ENCODE data around the gene MEST.
"Not testable (repeated sequence)": the region's sequence is repeated elsewhere in the genome, so short reads cannot be mapped to it uniquely, and the experiment has no call there.

The MEST gene

GRCh38 chr7:130491841-130492522 is at the start of gene MEST:
TSS of gene MEST (plus strand) at chr7:130492085. CDS start at chr7:130492314, 229 bp downstream.
- no peak for DNase-seq (ENCODE audit: low read depth)

GRCh38 chr7:130442601-130443000 is 49.3 kb upstream of the MEST start:
- no peak for DNase-seq (ENCODE audit: low read depth)

- peak; percentile 22 for DNase-seq (ENCODE audit: low read depth)
Measured at GRCh38 chr7:130444234-130444633, 47.7 kb upstream of the MEST start.

- no peak for DNase-seq (ENCODE audit: low read depth)
Measured at GRCh38 chr7:130444751-130445407, 47.0 kb upstream of the MEST start.

- no peak for DNase-seq (ENCODE audit: low read depth)
Measured at GRCh38 chr7:130446259-130446658, 45.6 kb upstream of the MEST start.

- DNase-seq (ENCODE audit: low read depth), result not testable (repeated sequence)
Measured at GRCh38 chr7:130451344-130451743, 40.5 kb upstream of the MEST start.

- no peak for DNase-seq (ENCODE audit: low read depth)
Measured at GRCh38 chr7:130452951-130453350, 38.9 kb upstream of the MEST start.

GRCh38 chr7:130454959-130455358 is 36.9 kb upstream of the MEST start:
- DNase-seq (ENCODE audit: low read depth), result no peak

- DNase-seq (ENCODE audit: low read depth), result no peak
Measured at GRCh38 chr7:130458257-130458656, 33.6 kb upstream of the MEST start.

- no peak for DNase-seq (ENCODE audit: low read depth)
Measured at GRCh38 chr7:130461272-130461671, 30.6 kb upstream of the MEST start.

- DNase-seq (ENCODE audit: low read depth), result no peak
Measured at GRCh38 chr7:130463553-130464434, 28.1 kb upstream of the MEST start.

GRCh38 chr7:130468612-130469011 is 23.3 kb upstream of the MEST start:
- DNase-seq (ENCODE audit: low read depth), result no peak

GRCh38 chr7:130471974-130472373 is 19.9 kb upstream of the MEST start:
- no peak for DNase-seq (ENCODE audit: low read depth)

GRCh38 chr7:130473289-130473688 is 18.6 kb upstream of the MEST start:
- no peak for DNase-seq (ENCODE audit: low read depth)

- no peak for DNase-seq (ENCODE audit: low read depth)
Measured at GRCh38 chr7:130473876-130474275, 18.0 kb upstream of the MEST start.

- DNase-seq (ENCODE audit: low read depth), result no peak
Measured at GRCh38 chr7:130475776-130476175, 16.1 kb upstream of the MEST start.

- DNase-seq (ENCODE audit: low read depth), result no peak
Measured at GRCh38 chr7:130476297-130477150, 15.4 kb upstream of the MEST start.

GRCh38 chr7:130478991-130479390 is 12.9 kb upstream of the MEST start:
- DNase-seq (ENCODE audit: low read depth), result no peak

GRCh38 chr7:130479716-130480400 is 12.0 kb upstream of the MEST start:
- no peak for DNase-seq (ENCODE audit: low read depth)

- DNase-seq (ENCODE audit: low read depth), result no peak
Measured at GRCh38 chr7:130481898-130482297, 10.0 kb upstream of the MEST start.

- no peak for DNase-seq (ENCODE audit: low read depth)
Measured at GRCh38 chr7:130483031-130483430, 8.9 kb upstream of the MEST start.

Data from fibroblast of the conjunctiva (primary cell).